Lower lobe of right lung (tissue), 2 donors: ENCODE data around the gene MRS2. TPM values are rescaled to one million over a fixed set of nuclear protein-coding genes. Genes with fewer than 3 reads are reported as not detected.
A peak's percentile ranks its signal among the peaks of the same experiment; 100 is the strongest.

Experiments
- ATAC-seq, 2 donors: fragments of 200-7000 bp; cut with Tn5 transposase; one replicate each; pipeline ENCODE4 v1.9.1; 2020 to 2022; ENCODE audit warnings: mild to moderate bottlenecking in 2 of 2, moderate library complexity in 2 of 2
- DNase-seq: peaks from one replicate; pipeline ENCODE4 v3.0.0-alpha.2; 2020
- H3K27ac ChIP-seq: fragments of 200-600 bp; one replicate; pipeline ENCODE4 v1.8.0; 2022
- H3K27me3 ChIP-seq: fragments of 200-600 bp; one replicate; pipeline ENCODE4 v1.8.0; 2022; ENCODE audit warnings: low read depth
- H3K36me3 ChIP-seq: fragments of 200-600 bp; one replicate; pipeline ENCODE4 v1.8.0; 2022; ENCODE audit warnings: mild to moderate bottlenecking
- H3K4me1 ChIP-seq: fragments of 200-600 bp; one replicate; pipeline ENCODE4 v1.8.0; 2022
- H3K4me3 ChIP-seq: fragments of 200-600 bp; one replicate; pipeline ENCODE4 v1.8.0; 2022; ENCODE audit warnings: mild to moderate bottlenecking
- H3K9me3 ChIP-seq: fragments of 200-600 bp; one replicate; pipeline ENCODE4 v1.8.0; 2022
- CTCF ChIP-seq: fragments of 200-600 bp; IDR thresholded peaks from one replicate; pipeline ENCODE4 v1.8.0; 2022; ENCODE audit warnings: antibody characterized with exemption, mild to moderate bottlenecking
- intact Hi-C: fragments of 100-400 bp; cut with DNase I; formaldehyde crosslinking; loops from one replicate; pipeline ENCODE4 v1.11.0; 2022
- total RNA-seq: library from RNA; stranded (reverse); fragmentation: NEBNext Ultra II Directional; extraction: Animal tissue kit (Norgen Biotek cat#: 25700); gene quantifications from one replicate; pipeline ENCODE4 v1.2.1, GENCODE V29; 2021
- donor health status: DM: no; HTN: yes; CAD: no; lungs with severe emphysema.

Gene MRS2
- total RNA-seq, 1 donor from 2014 or later, result 20.5 TPM

- ATAC-seq, result no peak
- Histone ChIP-seq H3K4me1 (no peaks in the 10 kb centered on the region), H3K9me3 (no peaks in the 10 kb centered on the region), H3K27me3 (no peaks in the 10 kb centered on the region), H3K27ac (no peak overlapping the region), H3K36me3 (no peaks in the 10 kb centered on the region), H3K4me3 (no peak overlapping the region)
- no peak for DNase-seq
- TF ChIP-seq CTCF, result no peak
- intact Hi-C loops, result no loop called here
These were observed 14.9 kb upstream of the MRS2 start for GRCh38 chr6:24387818-24388217.

GRCh38 chr6:24391208-24391607 lies 11.5 kb upstream of the MRS2 start:
- no peak for ATAC-seq

GRCh38 chr6:24391756-24392405 lies 10.9 kb upstream of the MRS2 start:
- no peaks in the 10 kb centered on the region for H3K9me3 ChIP-seq
- ATAC-seq, result no peak
- H3K27me3 ChIP-seq, result no peaks in the 10 kb centered on the region
- no peak overlapping the region for H3K27ac ChIP-seq
- H3K36me3 ChIP-seq, result no peaks in the 10 kb centered on the region
- TF ChIP-seq CTCF, result no peak
- no peak overlapping the region for H3K4me3 ChIP-seq
- no peaks in the 10 kb centered on the region for H3K4me1 ChIP-seq
- DNase-seq, result no peak
- intact Hi-C loops, result loop anchor here (10.0 kb wide), 1 partner anchor 107 kb away; no protein-coding TSS in a partner anchor

More at GRCh38 chr6:24391208-24391607, 11.5 kb upstream of the MRS2 start:
- Histone ChIP-seq H3K36me3 (no peaks in the 10 kb centered on the region), H3K27me3 (no peaks in the 10 kb centered on the region), H3K27ac (no peak overlapping the region), H3K9me3 (no peaks in the 10 kb centered on the region), H3K4me3 (no peak overlapping the region), H3K4me1 (no peaks in the 10 kb centered on the region)
- intact Hi-C loops, result loop anchor here (10.0 kb wide), 1 partner anchor 106 kb away; no protein-coding TSS in a partner anchor
- DNase-seq, result no peak
- no peak for TF ChIP-seq CTCF

- DNase-seq, result no peak
- Histone ChIP-seq H3K9me3 (no peaks in the 10 kb centered on the region), H3K27ac (no peak overlapping the region), H3K36me3 (no peaks in the 10 kb centered on the region), H3K4me1 (no peaks in the 10 kb centered on the region), H3K27me3 (peaks cover 3% of the 10 kb centered on the region), H3K4me3 (no peak overlapping the region)
- no peak for TF ChIP-seq CTCF
- intact Hi-C loops, result loop anchor here (10.0 kb wide), 1 partner anchor 109 kb away; no protein-coding TSS in a partner anchor
- ATAC-seq, result peak; percentile 45 to 46
These were observed 8.5 kb upstream of the MRS2 start for GRCh38 chr6:24394061-24394779.

- Histone ChIP-seq H3K27ac (no peak overlapping the region), H3K27me3 (peaks cover 3% of the 10 kb centered on the region), H3K36me3 (no peaks in the 10 kb centered on the region), H3K9me3 (no peaks in the 10 kb centered on the region), H3K4me1 (no peaks in the 10 kb centered on the region), H3K4me3 (no peak overlapping the region)
- TF ChIP-seq CTCF, result no peak
- intact Hi-C loops, result loop anchor here (10.0 kb wide), 1 partner anchor 110 kb away; no protein-coding TSS in a partner anchor
- ATAC-seq, result peak; percentile 64 to 78
- DNase-seq, result no peak
These were observed 7.8 kb upstream of the MRS2 start for GRCh38 chr6:24394780-24395437.
